Sigmoid colon (tissue), 7 donors: Measurements from ENCODE around the gene CDC42EP3. TPM values are rescaled to one million over a fixed set of nuclear protein-coding genes. Genes with fewer than 3 reads are reported as not detected.

Experiments used
- DNase-seq: peaks from one replicate; pipeline ENCODE4 v3.0.0-alpha.2; 2019
- H3K27ac ChIP-seq, 4 donors: fragments of 200-600 bp; sonication (generic); one replicate each; pipeline ENCODE4 v1.5.1; 2016 to 2019; ENCODE audit warnings: mild to moderate bottlenecking in 1 of 4
- H3K27me3 ChIP-seq, 3 donors: fragments of 200-600 bp; sonication (generic); one replicate each; pipeline ENCODE4 v1.5.1; 2019; ENCODE audit warnings: mild to moderate bottlenecking in 1 of 3
- H3K36me3 ChIP-seq, 4 donors: fragments of 200-600 bp; sonication (generic); one replicate each; pipeline ENCODE4 v1.5.1; 2016 to 2019
- H3K4me1 ChIP-seq, 4 donors: fragments of 200-600 bp; sonication (generic); one replicate each; pipeline ENCODE4 v1.5.1; 2017 to 2019
- H3K4me3 ChIP-seq, 4 donors: fragments of 200-600 bp; sonication (generic); one replicate each; pipeline ENCODE4 v1.5.1; 2017 to 2019; ENCODE audit warnings: mild to moderate bottlenecking in 2 of 4, moderate library complexity in 1 of 4
- H3K9me3 ChIP-seq, 4 donors: fragments of 200-600 bp in 3 of 4; sonication (generic) in 3 of 4; one replicate each; pipeline versions ENCODE4 v1.5.1 to v1.6.1; 2013 to 2019
- CTCF ChIP-seq, 4 experiments: fragments of 450-650 bp in 3 of 4; fragments of 200-600 bp in 1 of 4; IDR thresholded peaks; one replicate each; pipeline ENCODE4 v1.5.1; 2016 to 2019; ENCODE audit warnings: antibody characterized with exemption in 4 of 4, mild to moderate bottlenecking in 3 of 4, moderate library complexity in 2 of 4
- EP300 ChIP-seq, 4 donors: sonication (generic); formaldehyde crosslinking; IDR thresholded peaks; one replicate each; pipeline ENCODE4 v1.6.1; 2017; ENCODE audit warnings: antibody characterized with exemption in 4 of 4
- POLR2A ChIP-seq, 2 donors: fragments of 450-650 bp; IDR thresholded peaks; one replicate each; pipeline ENCODE4 v1.6.1; 2016; ENCODE audit warnings: antibody characterized with exemption in 2 of 2, mild to moderate bottlenecking in 2 of 2, moderate library complexity in 2 of 2
- POLR2AphosphoS5 ChIP-seq, 4 donors: sonication (generic); formaldehyde crosslinking; IDR thresholded peaks; one replicate each; pipeline ENCODE4 v1.6.1; 2017; ENCODE audit warnings: antibody characterized with exemption in 4 of 4
- WGBS, 2 donors: extraction: QIAGEN DNeasy Blood & Tissue Kit; methylation state at CpG; one replicate each; pipeline ENCODE4 v1.1.7; 2013; 5-methylcytosine and 5-hydroxymethylcytosine counted together
- intact Hi-C: fragments of 100-400 bp; cut with DNase I; formaldehyde crosslinking; loops from one replicate; pipeline ENCODE4 v1.15.1; 2023
- polyA plus RNA-seq, 3 donors: library from polyadenylated mRNA; stranded (reverse); fragments of 200-250 nt; gene quantifications; one replicate each; pipeline ENCODE4 v1.2.3, GENCODE V29; 2013
- total RNA-seq, 4 donors: library from RNA; depleted of rRNA; stranded (reverse); fragments of >200 nt; gene quantifications; one replicate each; pipeline ENCODE4 v1.1.0, GENCODE V29; 2016
- donor health status: healthy with polysubstance abuse.
- donor health status: Bipolar disorder and iron deficiency.
- donor health status: healthy.

CDC42EP3 gene
- total and polyA plus RNA-seq, 7 donors = 10.9 to 84.5 (median 41.1) TPM

GRCh38 chr2:37612382-37612781 lies 59.1 kb downstream of the CDC42EP3 start:
- H3K27ac ChIP-seq = peak overlapping the region in 3 of 4 donors; percentile 55 to 85 (median 62)
- H3K9me3 ChIP-seq = no peaks in the 10 kb centered on the region
- no peak overlapping the region for H3K4me3 ChIP-seq
- no peaks in the 10 kb centered on the region for H3K27me3 ChIP-seq
- DNase-seq = no peak
- H3K4me1 ChIP-seq = peaks cover 0 to 71% (median 31%) of the 10 kb centered on the region in 4 donors
- H3K36me3 ChIP-seq = no peaks in the 10 kb centered on the region
- no peak for TF ChIP-seq POLR2AphosphoS5 (IDR thresholded peaks at IDR 0.05)
- no peak for TF ChIP-seq POLR2A (IDR thresholded peaks at IDR 0.05)
- no peak for TF ChIP-seq CTCF (IDR thresholded peaks at IDR 0.05)
- no peak for TF ChIP-seq EP300 (IDR thresholded peaks at IDR 0.05)
- intact Hi-C loops = loop anchor here (10.0 kb wide), 1 partner anchor 88 kb away; no protein-coding TSS in a partner anchor
- WGBS, 2 donors = 91 to 93% methylated on average over 4 of the region's 4 CpGs

- TF ChIP-seq POLR2AphosphoS5 (IDR thresholded peaks at IDR 0.05) (peak in 3 of 4 donors; percentile 46 to 66 (median 51)), EP300 (IDR thresholded peaks at IDR 0.05) (peak in 1 of 4 donors; percentile 17), CTCF (IDR thresholded peaks at IDR 0.05) (no peak), POLR2A (IDR thresholded peaks at IDR 0.05) (no peak)
- Histone ChIP-seq H3K4me3 (no peak overlapping the region), H3K27ac (peak overlapping the region; percentile 47 to 85 (median 58)), H3K36me3 (no peaks in the 10 kb centered on the region), H3K4me1 (peaks cover 0 to 57% (median 31%) of the 10 kb centered on the region in 4 donors), H3K27me3 (no peaks in the 10 kb centered on the region), H3K9me3 (no peaks in the 10 kb centered on the region)
- 81 to 91% methylated on average over 5 of the region's 5 CpGs for WGBS, 2 donors
- no peak for DNase-seq
- intact Hi-C loops = loop anchor here (10.0 kb wide), 1 partner anchor 86 kb away; no protein-coding TSS in a partner anchor
Measured at GRCh38 chr2:37610638-37611289, 60.7 kb downstream of the CDC42EP3 start.

- Histone ChIP-seq H3K27me3 (no peaks in the 10 kb centered on the region), H3K4me3 (no peak overlapping the region), H3K36me3 (no peaks in the 10 kb centered on the region), H3K9me3 (no peaks in the 10 kb centered on the region), H3K4me1 (peaks cover 0 to 48% (median 28%) of the 10 kb centered on the region in 4 donors), H3K27ac (peak overlapping the region in 2 of 4 donors; percentile 55 to 85)
- intact Hi-C loops = loop anchor here (10.0 kb wide), 1 partner anchor 85 kb away; no protein-coding TSS in a partner anchor
- no peak for TF ChIP-seq POLR2AphosphoS5 (IDR thresholded peaks at IDR 0.05)
- TF ChIP-seq CTCF (IDR thresholded peaks at IDR 0.05) = no peak
- no peak for TF ChIP-seq EP300 (IDR thresholded peaks at IDR 0.05)
- TF ChIP-seq POLR2A (IDR thresholded peaks at IDR 0.05) = no peak
- DNase-seq = no peak
- 93 to 95% methylated on average over 6 of the region's 6 CpGs for WGBS, 2 donors
Measured at GRCh38 chr2:37609782-37610181, 61.7 kb downstream of the CDC42EP3 start.

GRCh38 chr2:37604716-37605115 lies 66.7 kb downstream of the CDC42EP3 start:
- intact Hi-C loops = no loop called here
- Histone ChIP-seq H3K4me1 (no peaks in the 10 kb centered on the region), H3K4me3 (no peak overlapping the region), H3K36me3 (no peaks in the 10 kb centered on the region), H3K27me3 (no peaks in the 10 kb centered on the region), H3K9me3 (no peaks in the 10 kb centered on the region), H3K27ac (no peak overlapping the region)
- DNase-seq = no peak
- TF ChIP-seq CTCF (IDR thresholded peaks at IDR 0.05) (no peak), EP300 (IDR thresholded peaks at IDR 0.05) (no peak), POLR2AphosphoS5 (IDR thresholded peaks at IDR 0.05) (no peak), POLR2A (IDR thresholded peaks at IDR 0.05) (no peak)
